ENCODE results near the gene SDC3.

DNA sequence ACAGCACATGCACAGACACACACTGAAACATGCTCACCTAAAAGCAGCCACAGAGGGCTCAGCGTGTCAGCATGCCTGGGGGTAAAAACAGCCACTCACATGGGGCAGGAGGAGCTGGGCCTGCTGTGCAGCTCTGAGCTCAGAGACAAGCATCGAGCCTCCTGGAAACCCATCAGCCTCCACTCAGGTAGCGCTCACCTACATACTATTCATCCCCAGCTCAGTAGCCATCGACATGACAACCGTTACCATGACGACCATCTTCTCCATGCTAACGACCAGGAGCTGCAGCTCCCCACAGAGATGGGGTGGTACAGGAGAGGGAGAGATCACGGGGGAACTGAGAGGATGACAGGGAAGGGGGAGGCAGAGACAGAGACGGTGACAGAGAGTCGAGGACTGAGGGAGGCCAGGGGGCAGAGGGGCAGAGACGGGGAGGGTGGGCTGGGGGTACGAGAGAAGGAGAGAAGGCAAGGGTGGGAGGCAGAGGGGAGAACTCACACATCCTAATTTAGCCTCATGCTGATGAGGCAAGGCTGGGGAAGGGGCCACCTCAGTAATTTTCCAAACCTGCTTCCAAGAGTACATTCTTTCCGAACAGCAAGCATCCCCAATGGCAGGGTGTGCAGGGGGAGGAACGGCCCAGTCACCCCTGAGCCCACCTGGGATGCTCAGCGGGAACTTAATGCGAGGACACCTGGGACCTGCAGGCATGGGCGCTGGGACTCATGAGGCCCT is 28.4 kb downstream of the SDC3 start:
- TF ChIP-seq, protein P1, sequence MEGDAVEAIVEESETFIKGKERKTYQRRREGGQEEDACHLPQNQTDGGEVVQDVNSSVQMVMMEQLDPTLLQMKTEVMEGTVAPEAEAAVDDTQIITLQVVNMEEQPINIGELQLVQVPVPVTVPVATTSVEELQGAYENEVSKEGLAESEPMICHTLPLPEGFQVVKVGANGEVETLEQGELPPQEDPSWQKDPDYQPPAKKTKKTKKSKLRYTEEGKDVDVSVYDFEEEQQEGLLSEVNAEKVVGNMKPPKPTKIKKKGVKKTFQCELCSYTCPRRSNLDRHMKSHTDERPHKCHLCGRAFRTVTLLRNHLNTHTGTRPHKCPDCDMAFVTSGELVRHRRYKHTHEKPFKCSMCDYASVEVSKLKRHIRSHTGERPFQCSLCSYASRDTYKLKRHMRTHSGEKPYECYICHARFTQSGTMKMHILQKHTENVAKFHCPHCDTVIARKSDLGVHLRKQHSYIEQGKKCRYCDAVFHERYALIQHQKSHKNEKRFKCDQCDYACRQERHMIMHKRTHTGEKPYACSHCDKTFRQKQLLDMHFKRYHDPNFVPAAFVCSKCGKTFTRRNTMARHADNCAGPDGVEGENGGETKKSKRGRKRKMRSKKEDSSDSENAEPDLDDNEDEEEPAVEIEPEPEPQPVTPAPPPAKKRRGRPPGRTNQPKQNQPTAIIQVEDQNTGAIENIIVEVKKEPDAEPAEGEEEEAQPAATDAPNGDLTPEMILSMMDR (IDR thresholded peaks at IDR 0.05), result no peak
- no peak for TF ChIP-seq NFYB (CRISPR knock-in tag; conservative IDR thresholded peaks at IDR 0.05; ENCODE audit: low read depth)

Measured in WTC11 (cell line).